ENCODE measurements around the gene ADAMTSL5.

Gene ADAMTSL5

GRCh38 chr19:1510442-1510806 is 2.4 kb downstream of the ADAMTSL5 start:
- peaks cover 4% of the 10 kb centered on the region for H3K4me1 ChIP-seq (ENCODE audit: insufficient read depth, poor library complexity, severe bottlenecking)
- peaks cover 2% of the 10 kb centered on the region for H3K9me3 ChIP-seq (ENCODE audit: severe bottlenecking)
- TF ChIP-seq CTCF (IDR thresholded peaks at IDR 0.05; ENCODE audit: poor library complexity, severe bottlenecking): no peak
- no peaks in the 10 kb centered on the region for H3K36me3 ChIP-seq (ENCODE audit: low read depth)
- H3K4me3 ChIP-seq (ENCODE audit: severe bottlenecking): no peak overlapping the region
- ATAC-seq (ENCODE audit: low read depth) (no peak), DNase-seq (ENCODE audit: low spot score) (no peak)
- H3K27ac ChIP-seq (ENCODE audit: poor library complexity, severe bottlenecking): peak overlapping the region; percentile 19
- H3K27me3 ChIP-seq (ENCODE audit: insufficient read depth, poor library complexity, severe bottlenecking): no peaks in the 10 kb centered on the region

GRCh38 chr19:1509602-1510441 is 3.0 kb downstream of the ADAMTSL5 start:
- H3K4me1 ChIP-seq (ENCODE audit: insufficient read depth, poor library complexity, severe bottlenecking): peaks cover 4% of the 10 kb centered on the region
- no peak overlapping the region for H3K4me3 ChIP-seq (ENCODE audit: severe bottlenecking)
- H3K36me3 ChIP-seq (ENCODE audit: low read depth): no peaks in the 10 kb centered on the region
- peak overlapping the region; percentile 19 for H3K27ac ChIP-seq (ENCODE audit: poor library complexity, severe bottlenecking)
- no peaks in the 10 kb centered on the region for H3K27me3 ChIP-seq (ENCODE audit: insufficient read depth, poor library complexity, severe bottlenecking)
- H3K9me3 ChIP-seq (ENCODE audit: severe bottlenecking): peaks cover 2% of the 10 kb centered on the region
- TF ChIP-seq CTCF (IDR thresholded peaks at IDR 0.05; ENCODE audit: poor library complexity, severe bottlenecking): no peak
- ATAC-seq (ENCODE audit: low read depth) (no peak), DNase-seq (ENCODE audit: low spot score) (no peak)

GRCh38 chr19:1508507-1508856 is 4.3 kb downstream of the ADAMTSL5 start:
- Histone ChIP-seq H3K27me3 (ENCODE audit: insufficient read depth, poor library complexity, severe bottlenecking) (no peaks in the 10 kb centered on the region), H3K4me3 (ENCODE audit: severe bottlenecking) (no peak overlapping the region), H3K9me3 (ENCODE audit: severe bottlenecking) (peaks cover 2% of the 10 kb centered on the region), H3K4me1 (ENCODE audit: insufficient read depth, poor library complexity, severe bottlenecking) (peaks cover 4% of the 10 kb centered on the region), H3K36me3 (ENCODE audit: low read depth) (no peaks in the 10 kb centered on the region), H3K27ac (ENCODE audit: poor library complexity, severe bottlenecking) (peak overlapping the region; percentile 38)
- ATAC-seq (ENCODE audit: low read depth): no peak
- DNase-seq (ENCODE audit: low spot score): no peak
- no peak for TF ChIP-seq CTCF (IDR thresholded peaks at IDR 0.05; ENCODE audit: poor library complexity, severe bottlenecking)

- no peaks in the 10 kb centered on the region for H3K27me3 ChIP-seq (ENCODE audit: insufficient read depth, poor library complexity, severe bottlenecking)
- H3K4me1 ChIP-seq (ENCODE audit: insufficient read depth, poor library complexity, severe bottlenecking): peaks cover 4% of the 10 kb centered on the region
- H3K9me3 ChIP-seq (ENCODE audit: severe bottlenecking): peaks cover 2% of the 10 kb centered on the region
- H3K4me3 ChIP-seq (ENCODE audit: severe bottlenecking): peak overlapping the region; percentile 19
- DNase-seq (ENCODE audit: low spot score) (peak; percentile 91), ATAC-seq (ENCODE audit: low read depth) (peak; percentile 76)
- TF ChIP-seq CTCF (IDR thresholded peaks at IDR 0.05; ENCODE audit: poor library complexity, severe bottlenecking): no peak
- no peaks in the 10 kb centered on the region for H3K36me3 ChIP-seq (ENCODE audit: low read depth)
- peak overlapping the region; percentile 38 for H3K27ac ChIP-seq (ENCODE audit: poor library complexity, severe bottlenecking)
Measured at GRCh38 chr19:1507763-1508506, 4.9 kb downstream of the ADAMTSL5 start.

All from RWPE2 (cell line).